Adrenal gland (tissue), 12 donors: ENCODE results near the gene THSD7B. TPM values are rescaled to one million over a fixed set of nuclear protein-coding genes. Genes with fewer than 3 reads are reported as not detected.

Experiments used
- DNase-seq, 7 donors: peaks; one replicate each; pipeline ENCODE4 v3.0.0-alpha.2; 2019 to 2020
- H3K27ac ChIP-seq, 5 donors: fragments of 200-600 bp; sonication (generic) in 4 of 5; 1 replicate in 3 of 5; 2 replicates in 2 of 5; pipeline versions ENCODE4 v1.5.1 to v1.8.0; 2016 to 2020; ENCODE audit warnings: mild to moderate bottlenecking in 1 of 5
- H3K27me3 ChIP-seq: fragments of 200-600 bp; 2 replicates; pipeline ENCODE4 v1.8.0; 2021
- H3K36me3 ChIP-seq, 2 donors: fragments of 200-600 bp; replicated peaks in 1 of 2; 1 replicate in 1 of 2; 2 replicates in 1 of 2; pipeline versions ENCODE4 v1.5.1 to v1.8.0; 2018 to 2022
- H3K4me1 ChIP-seq, 2 donors: fragments of 200-600 bp; replicated peaks in 1 of 2; 1 replicate in 1 of 2; 2 replicates in 1 of 2; pipeline versions ENCODE4 v1.5.1 to v1.8.0; 2018 to 2021
- H3K4me3 ChIP-seq, 4 donors: fragments of 200-600 bp; sonication (generic) in 3 of 4; one replicate each; pipeline ENCODE4 v1.5.1; 2016 to 2018
- H3K9me3 ChIP-seq, 3 donors: fragments of 200-600 bp; sonication (generic) in 1 of 3; replicated peaks in 1 of 3; 1 replicate in 2 of 3; 2 replicates in 1 of 3; pipeline versions ENCODE4 v1.5.1 to v1.8.0; 2016 to 2021
- POLR2A ChIP-seq, 2 donors: fragments of 450-650 bp; IDR thresholded peaks; one replicate each; pipeline ENCODE4 v1.6.1; 2017; ENCODE audit warnings: antibody characterized with exemption in 2 of 2, mild to moderate bottlenecking in 2 of 2, moderate library complexity in 1 of 2
- WGBS, 4 donors: extraction: QIAGEN DNeasy Blood & Tissue Kit in 2 of 4; methylation state at CpG; one replicate each; pipeline versions ENCODE4 v1.1.5 to v1.1.7; 2013 to 2017; 5-methylcytosine and 5-hydroxymethylcytosine counted together
- intact Hi-C, 2 donors: fragments of 100-400 bp; cut with DNase I; formaldehyde crosslinking; loops; one replicate each; pipeline versions ENCODE4 v1.14.1 to v1.15.0; 2022 to 2023
- polyA plus RNA-seq, 3 donors: library from polyadenylated mRNA; stranded (reverse); fragments of 200-250 nt in 2 of 3; fragments of 350-450 nt in 1 of 3; fragmentation: Illumina TruSeq in 1 of 3; extraction: RNeasy Lipid Tissue Mini Kit (QIAGEN cat#74804) in 1 of 3; gene quantifications; one replicate each; pipeline ENCODE4 v1.2.3, GENCODE V29; 2013 to 2014
- total RNA-seq, 9 donors: library from RNA; depleted of rRNA in 4 of 9; stranded (reverse); fragments of >200 nt in 4 of 9; fragments of 120-200 nt in 1 of 9; fragmentation: NEBNext Ultra II Directional in 1 of 9; extraction: Animal tissue kit (Norgen Biotek cat#: 25700) in 1 of 9; gene quantifications; one replicate each; pipeline versions ENCODE4 v1.1.0 to v1.2.4, GENCODE V29; 2013 to 2023
- TF ChIP-seq, protein P1 (sequence below), 6 experiments: fragments of 450-650 bp in 4 of 6; fragments of 200-600 bp in 2 of 6; sonication (generic) in 1 of 6; IDR thresholded peaks; 1 replicate in 5 of 6; 2 replicates in 1 of 6; pipeline versions ENCODE4 v1.5.1 to v1.8.0; 2016 to 2021; ENCODE audit warnings: antibody characterized with exemption in 6 of 6, mild to moderate bottlenecking in 2 of 6, moderate library complexity in 1 of 6
- donor health status: healthy with polysubstance abuse.
- donor health status: Bipolar disorder and iron deficiency.
- donor health status: DM: yes; HTN: yes; CAD: no.
- donor health status: DM: no; HTN: no; CAD: no.
- donor health status: DM: no; HTN: no; CAD: no.
- donor health status: DM: yes; HTN: yes; CAD: no.

The THSD7B gene
- total and polyA plus RNA-seq, 12 donors = under 0.01 to 0.44 (median 0.12) TPM; not detected in 4

DNA sequence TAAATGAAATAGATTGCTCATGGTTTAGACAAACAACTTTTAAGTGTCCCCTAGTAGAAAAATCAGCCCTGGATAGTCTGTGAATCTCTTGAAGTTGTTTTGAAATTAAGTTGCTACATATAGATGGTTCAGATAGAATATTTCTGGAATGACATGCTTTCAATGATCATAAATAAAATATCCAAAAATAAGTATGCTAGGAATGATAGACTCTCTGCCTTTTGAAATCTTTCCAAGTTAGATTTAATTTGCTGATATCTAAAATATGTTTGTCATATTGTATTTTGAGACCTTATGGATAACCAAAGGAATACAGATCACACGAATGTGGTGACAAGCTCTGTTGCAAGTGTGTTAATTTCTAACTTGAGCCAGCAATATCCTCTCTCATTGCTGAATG is 488.7 kb downstream of the THSD7B start:
- Histone ChIP-seq H3K36me3 (no peaks in the 10 kb centered on the region), H3K27me3 (no peaks in the 10 kb centered on the region), H3K27ac (no peak overlapping the region), H3K4me3 (no peak overlapping the region), H3K4me1 (no peaks in the 10 kb centered on the region), H3K9me3 (no peaks in the 10 kb centered on the region)
- TF ChIP-seq, protein P1, sequence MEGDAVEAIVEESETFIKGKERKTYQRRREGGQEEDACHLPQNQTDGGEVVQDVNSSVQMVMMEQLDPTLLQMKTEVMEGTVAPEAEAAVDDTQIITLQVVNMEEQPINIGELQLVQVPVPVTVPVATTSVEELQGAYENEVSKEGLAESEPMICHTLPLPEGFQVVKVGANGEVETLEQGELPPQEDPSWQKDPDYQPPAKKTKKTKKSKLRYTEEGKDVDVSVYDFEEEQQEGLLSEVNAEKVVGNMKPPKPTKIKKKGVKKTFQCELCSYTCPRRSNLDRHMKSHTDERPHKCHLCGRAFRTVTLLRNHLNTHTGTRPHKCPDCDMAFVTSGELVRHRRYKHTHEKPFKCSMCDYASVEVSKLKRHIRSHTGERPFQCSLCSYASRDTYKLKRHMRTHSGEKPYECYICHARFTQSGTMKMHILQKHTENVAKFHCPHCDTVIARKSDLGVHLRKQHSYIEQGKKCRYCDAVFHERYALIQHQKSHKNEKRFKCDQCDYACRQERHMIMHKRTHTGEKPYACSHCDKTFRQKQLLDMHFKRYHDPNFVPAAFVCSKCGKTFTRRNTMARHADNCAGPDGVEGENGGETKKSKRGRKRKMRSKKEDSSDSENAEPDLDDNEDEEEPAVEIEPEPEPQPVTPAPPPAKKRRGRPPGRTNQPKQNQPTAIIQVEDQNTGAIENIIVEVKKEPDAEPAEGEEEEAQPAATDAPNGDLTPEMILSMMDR (IDR thresholded peaks at IDR 0.05) = no peak
- TF ChIP-seq POLR2A (IDR thresholded peaks at IDR 0.05) = no peak
- intact Hi-C loops = no loop called here
- no peak for DNase-seq
- WGBS, 4 donors = 45 to 83% (median 64%) methylated on average over 1 of the region's 1 CpG

DNA sequence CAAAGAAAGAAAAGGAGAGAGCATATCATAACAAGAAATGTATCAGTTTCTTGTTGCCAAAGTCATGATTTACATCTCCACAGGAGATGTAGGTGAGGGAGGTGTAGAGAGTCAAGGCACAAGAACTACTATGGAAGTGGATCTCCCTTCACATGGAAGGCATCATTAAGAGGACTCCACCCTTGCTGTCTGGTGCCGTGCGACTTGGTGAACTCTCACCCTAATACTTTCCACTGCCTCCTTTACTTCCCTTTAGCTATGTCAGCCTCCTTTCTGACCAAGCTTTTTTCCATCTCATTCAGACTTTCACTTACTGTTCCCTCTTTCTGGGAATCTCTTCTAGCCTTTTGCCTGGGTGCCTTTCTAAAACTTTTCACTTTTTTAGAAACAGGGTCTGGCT is 490.0 kb downstream of the THSD7B start:
- WGBS, 4 donors = 64 to 77% (median 70%) methylated on average over 2 of the region's 2 CpGs
- H3K9me3 ChIP-seq = no peaks in the 10 kb centered on the region
- TF ChIP-seq, protein P1 (IDR thresholded peaks at IDR 0.05) = no peak
- TF ChIP-seq POLR2A (IDR thresholded peaks at IDR 0.05) = no peak
- H3K4me1 ChIP-seq = no peaks in the 10 kb centered on the region
- intact Hi-C loops = no loop called here
- no peaks in the 10 kb centered on the region for H3K27me3 ChIP-seq
- no peaks in the 10 kb centered on the region for H3K36me3 ChIP-seq
- no peak overlapping the region for H3K27ac ChIP-seq
- H3K4me3 ChIP-seq = no peak overlapping the region
- DNase-seq = no peak

DNA sequence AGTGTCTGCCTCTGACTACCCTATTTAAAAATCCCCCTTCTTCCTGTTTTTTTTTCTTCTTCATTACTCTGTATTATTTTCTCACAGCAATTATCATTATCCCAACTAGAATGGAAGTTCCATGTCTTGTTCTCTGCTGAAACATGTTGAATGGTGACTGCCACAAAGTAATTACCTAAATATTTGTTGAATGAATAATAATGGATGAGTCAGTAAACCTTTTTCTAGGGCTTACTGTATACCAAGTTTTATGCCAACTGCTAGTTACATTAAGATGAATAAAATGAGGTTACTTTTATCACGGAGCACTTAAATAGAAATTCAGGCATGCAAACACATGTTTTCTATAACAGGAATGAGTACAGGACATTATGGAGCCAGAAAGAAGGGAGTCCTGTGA is 490.6 kb downstream of the THSD7B start:
- H3K4me3 ChIP-seq = no peak overlapping the region
- H3K36me3 ChIP-seq = no peaks in the 10 kb centered on the region
- intact Hi-C loops = no loop called here
- no peak for DNase-seq
- no peaks in the 10 kb centered on the region for H3K27me3 ChIP-seq
- WGBS, 4 donors = 71 to 88% (median 76%) methylated on average over 1 of the region's 1 CpG
- no peaks in the 10 kb centered on the region for H3K4me1 ChIP-seq
- TF ChIP-seq, protein P1 (IDR thresholded peaks at IDR 0.05) = no peak
- H3K9me3 ChIP-seq = no peaks in the 10 kb centered on the region
- no peak overlapping the region for H3K27ac ChIP-seq

DNA sequence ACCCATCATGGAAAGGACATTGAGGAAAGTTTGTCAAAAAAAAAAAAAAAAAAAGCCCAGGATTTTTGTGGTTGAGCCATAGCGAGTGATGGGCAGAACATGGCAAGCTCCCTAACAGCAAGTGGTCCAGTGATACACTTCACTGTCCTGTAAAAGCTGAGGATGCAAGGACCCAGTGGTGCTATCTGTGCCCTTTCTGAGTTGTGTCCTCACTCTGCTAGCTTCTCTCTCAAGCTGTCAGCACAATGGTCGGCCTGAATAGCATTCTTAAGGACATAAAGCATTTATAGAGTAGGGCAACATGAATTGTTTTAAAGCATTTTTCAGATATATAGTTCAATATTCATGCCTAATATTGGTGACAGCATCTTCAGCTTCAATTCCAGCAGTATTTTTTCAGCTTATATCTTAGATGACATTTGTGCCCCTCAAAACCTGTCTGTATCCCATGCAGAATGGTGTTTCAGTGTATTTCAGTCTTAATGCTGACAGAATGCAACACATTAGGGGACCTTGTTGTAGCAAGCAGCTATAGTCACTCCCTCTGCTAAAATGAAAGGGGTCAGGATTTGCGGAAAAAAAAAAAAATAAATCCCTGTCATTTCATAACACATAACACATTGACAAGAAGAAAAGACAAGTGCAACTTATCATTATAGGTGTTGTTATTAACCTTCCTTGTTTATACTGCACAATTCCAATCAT is 496.7 kb downstream of the THSD7B start:
- H3K9me3 ChIP-seq = no peaks in the 10 kb centered on the region
- no peak overlapping the region for H3K27ac ChIP-seq
- no peak for TF ChIP-seq POLR2A (IDR thresholded peaks at IDR 0.05)
- TF ChIP-seq, protein P1 (IDR thresholded peaks at IDR 0.05) = no peak
- no peaks in the 10 kb centered on the region for H3K27me3 ChIP-seq
- 68 to 76% (median 69%) methylated on average over 3 of the region's 3 CpGs for WGBS, 4 donors
- H3K36me3 ChIP-seq = no peaks in the 10 kb centered on the region
- H3K4me1 ChIP-seq = no peaks in the 10 kb centered on the region
- DNase-seq = no peak
- no peak overlapping the region for H3K4me3 ChIP-seq
- intact Hi-C loops = no loop called here
